GM06990 (cell line): ENCODE measurements around the gene NAGLU.

Experiments
- DNase-seq: peaks from one replicate; pipeline ENCODE4 v3.0.0-alpha.2; 2011; ENCODE audit not compliant: insufficient read length; ENCODE audit errors: extremely low read depth
- H3K27me3 ChIP-seq: replicated peaks from 2 replicates; pipeline ENCODE4 v1.6.0; 2011; ENCODE audit warnings: low read length; ENCODE audit not compliant: control insufficient read depth, insufficient read depth
- H3K36me3 ChIP-seq: 2 replicates; pipeline ENCODE4 v1.5.1; 2011; ENCODE audit warnings: low read length; ENCODE audit not compliant: control insufficient read depth, insufficient read depth
- H3K4me3 ChIP-seq: replicated peaks from 2 replicates; pipeline ENCODE4 v1.5.1; 2011; ENCODE audit warnings: low read depth, mild to moderate bottlenecking, control low read depth, low read length
- CTCF ChIP-seq: IDR thresholded peaks from 2 replicates; pipeline ENCODE4 v1.5.1; 2011; ENCODE audit warnings: low read length, control low read depth, mild to moderate bottlenecking, inconsistent platforms; ENCODE audit not compliant: insufficient read depth, poor library complexity, severe bottlenecking

Gene NAGLU

GRCh38 chr17:42586514-42587230, 50.6 kb downstream of the NAGLU start:
- Histone ChIP-seq H3K27me3 (no peaks in the 10 kb centered on the region), H3K36me3 (peaks cover 42% of the 10 kb centered on the region), H3K4me3 (peak overlapping the region; percentile 5; the same call in 1 of the 2 replicates)
- DNase-seq: peak; percentile 64
- TF ChIP-seq CTCF: no peak

- Histone ChIP-seq H3K4me3 (no peak overlapping the region), H3K36me3 (peaks cover 14% of the 10 kb centered on the region), H3K27me3 (no peaks in the 10 kb centered on the region)
- DNase-seq: no peak
- TF ChIP-seq CTCF: no peak
Observed at GRCh38 chr17:42590886-42591285, 54.8 kb downstream of the NAGLU start.

- DNase-seq: no peak
- Histone ChIP-seq H3K27me3 (no peaks in the 10 kb centered on the region), H3K36me3 (peaks cover 14% of the 10 kb centered on the region), H3K4me3 (no peak overlapping the region)
- no peak for TF ChIP-seq CTCF
Observed at GRCh38 chr17:42591411-42591810, 55.4 kb downstream of the NAGLU start.
